Loucy (cell line): ENCODE data around the gene TAF11L10.
"Not testable (repeated sequence)": the region's sequence is repeated elsewhere in the genome, so short reads cannot be mapped to it uniquely, and the experiment has no call there.

ENCODE experiments used
- CTCF ChIP-seq: fragments of 200-600 bp; sonication (generic); conservative IDR thresholded peaks from 2 replicates; pipeline ENCODE4 v1.5.1; 2014; ENCODE audit warnings: mild to moderate bottlenecking, antibody characterized with exemption, low read length
- EZH2phosphoT487 ChIP-seq: fragments of 200-600 bp; IDR thresholded peaks from 2 replicates; pipeline ENCODE4 v1.6.1; 2018; ENCODE audit warnings: antibody characterized with exemption, mild to moderate bottlenecking, moderate library complexity, borderline replicate concordance

DNA sequence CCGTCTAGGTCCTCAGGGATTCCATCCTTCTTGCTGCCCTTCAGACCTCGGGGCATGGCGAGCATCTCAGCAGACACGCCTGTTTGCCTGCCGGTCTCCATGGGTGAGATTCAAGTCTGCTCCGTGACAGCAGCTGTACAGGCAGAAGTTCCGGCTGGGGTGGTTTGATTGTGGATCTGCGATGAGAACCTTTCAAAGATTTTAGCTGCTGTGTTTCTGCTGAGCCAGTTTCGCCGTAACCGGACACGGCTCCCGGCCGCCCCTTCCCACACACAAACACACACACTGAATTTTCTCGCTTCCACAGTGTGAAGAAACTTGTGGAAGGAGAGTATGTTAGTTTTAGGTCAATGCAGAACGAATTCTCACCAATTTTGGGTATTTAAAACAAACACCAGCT is 12.0 kb downstream of the TAF11L10 start, which contains the start of gene TAF11L7:
- not testable (repeated sequence) for TF ChIP-seq CTCF, EZH2phosphoT487
